ENCODE measurements around the gene RYR1.
"Not testable (repeated sequence)": the region's sequence is repeated elsewhere in the genome, so short reads cannot be mapped to it uniquely, and the experiment has no call there.

The RYR1 gene

GRCh38 chr19:38401148-38401547 lies 32.3 kb upstream of the RYR1 start:
- Histone ChIP-seq H3K79me2 (ENCODE audit: control insufficient read depth, insufficient read depth, low read length, unreplicated experiment) (no peaks in the 10 kb centered on the region), H3K36me3 (ENCODE audit: insufficient read depth, low read length) (no peaks in the 10 kb centered on the region), H2AFZ (ENCODE audit: low read length, unreplicated experiment) (no peak overlapping the region), H3K27me3 (ENCODE audit: insufficient read depth, low read length) (no peaks in the 10 kb centered on the region), H3K4me3 (ENCODE audit: low read depth, low read length) (no peak overlapping the region), H3K27ac (ENCODE audit: low read depth, low read length) (no peak overlapping the region), H3K4me1 (ENCODE audit: control insufficient read depth, insufficient read depth, low read length, unreplicated experiment) (no peaks in the 10 kb centered on the region)

GRCh38 chr19:38402623-38402966 lies 30.9 kb upstream of the RYR1 start:
- H3K4me3 ChIP-seq (ENCODE audit: low read depth, low read length) = peak overlapping the region; percentile 73
- H3K4me1 ChIP-seq (ENCODE audit: control insufficient read depth, insufficient read depth, low read length, unreplicated experiment) = no peaks in the 10 kb centered on the region
- H3K79me2 ChIP-seq (ENCODE audit: control insufficient read depth, insufficient read depth, low read length, unreplicated experiment) = no peaks in the 10 kb centered on the region
- H3K27me3 ChIP-seq (ENCODE audit: insufficient read depth, low read length) = no peaks in the 10 kb centered on the region
- no peak overlapping the region for H3K27ac ChIP-seq (ENCODE audit: low read depth, low read length)
- no peaks in the 10 kb centered on the region for H3K36me3 ChIP-seq (ENCODE audit: insufficient read depth, low read length)
- H2AFZ ChIP-seq (ENCODE audit: low read length, unreplicated experiment) = peak overlapping the region; percentile 50

GRCh38 chr19:38402967-38403674 lies 30.4 kb upstream of the RYR1 start, which contains the start of gene FAM98C:
Gene FAM98C (plus strand): TSS chr19:38403093. CDS start chr19:38403154, 61 bp downstream.
- no peaks in the 10 kb centered on the region for H3K79me2 ChIP-seq (ENCODE audit: control insufficient read depth, insufficient read depth, low read length, unreplicated experiment)
- H3K36me3 ChIP-seq (ENCODE audit: insufficient read depth, low read length) = no peaks in the 10 kb centered on the region
- H3K4me1 ChIP-seq (ENCODE audit: control insufficient read depth, insufficient read depth, low read length, unreplicated experiment) = no peaks in the 10 kb centered on the region
- peak within 1 kb of the TSS; percentile 85 for H2AFZ ChIP-seq (ENCODE audit: low read length, unreplicated experiment)
- peak within 1 kb of the TSS; percentile 82 for H3K4me3 ChIP-seq (ENCODE audit: low read depth, low read length)
- H3K27ac ChIP-seq (ENCODE audit: low read depth, low read length) = no peak within 1 kb of the TSS
- H3K27me3 ChIP-seq (ENCODE audit: insufficient read depth, low read length) = no peaks in the 10 kb centered on the region

GRCh38 chr19:38404858-38405257 lies 28.6 kb upstream of the RYR1 start:
- no peak overlapping the region for H2AFZ ChIP-seq (ENCODE audit: low read length, unreplicated experiment)

GRCh38 chr19:38405276-38405675 lies 28.2 kb upstream of the RYR1 start:
- H3K79me2 ChIP-seq (ENCODE audit: control insufficient read depth, insufficient read depth, low read length, unreplicated experiment) = no peaks in the 10 kb centered on the region
- H3K4me3 ChIP-seq (ENCODE audit: low read depth, low read length) = no peak overlapping the region
- H2AFZ ChIP-seq (ENCODE audit: low read length, unreplicated experiment) = no peak overlapping the region
- H3K4me1 ChIP-seq (ENCODE audit: control insufficient read depth, insufficient read depth, low read length, unreplicated experiment) = no peaks in the 10 kb centered on the region
- no peaks in the 10 kb centered on the region for H3K27me3 ChIP-seq (ENCODE audit: insufficient read depth, low read length)
- no peaks in the 10 kb centered on the region for H3K36me3 ChIP-seq (ENCODE audit: insufficient read depth, low read length)
- no peak overlapping the region for H3K27ac ChIP-seq (ENCODE audit: low read depth, low read length)

More at GRCh38 chr19:38404858-38405257, 28.6 kb upstream of the RYR1 start:
- Histone ChIP-seq H3K36me3 (ENCODE audit: insufficient read depth, low read length) (no peaks in the 10 kb centered on the region), H3K79me2 (ENCODE audit: control insufficient read depth, insufficient read depth, low read length, unreplicated experiment) (no peaks in the 10 kb centered on the region), H3K27ac (ENCODE audit: low read depth, low read length) (no peak overlapping the region), H3K4me1 (ENCODE audit: control insufficient read depth, insufficient read depth, low read length, unreplicated experiment) (no peaks in the 10 kb centered on the region), H3K27me3 (ENCODE audit: insufficient read depth, low read length) (no peaks in the 10 kb centered on the region), H3K4me3 (ENCODE audit: low read depth, low read length) (no peak overlapping the region)

- Histone ChIP-seq H3K4me3 (ENCODE audit: low read depth, low read length) (no peak overlapping the region), H2AFZ (ENCODE audit: low read length, unreplicated experiment) (no peak overlapping the region), H3K79me2 (ENCODE audit: control insufficient read depth, insufficient read depth, low read length, unreplicated experiment) (no peaks in the 10 kb centered on the region), H3K36me3 (ENCODE audit: insufficient read depth, low read length) (no peaks in the 10 kb centered on the region), H3K4me1 (ENCODE audit: control insufficient read depth, insufficient read depth, low read length, unreplicated experiment) (no peaks in the 10 kb centered on the region), H3K27ac (ENCODE audit: low read depth, low read length) (no peak overlapping the region), H3K27me3 (ENCODE audit: insufficient read depth, low read length) (no peaks in the 10 kb centered on the region)
Observed at GRCh38 chr19:38409631-38410133, 23.8 kb upstream of the RYR1 start.

- H3K27ac ChIP-seq (ENCODE audit: low read depth, low read length); H3K4me3 ChIP-seq (ENCODE audit: low read depth, low read length); H3K4me1 ChIP-seq (ENCODE audit: control insufficient read depth, insufficient read depth, low read length, unreplicated experiment); H3K79me2 ChIP-seq (ENCODE audit: control insufficient read depth, insufficient read depth, low read length, unreplicated experiment); H3K36me3 ChIP-seq (ENCODE audit: insufficient read depth, low read length); H2AFZ ChIP-seq (ENCODE audit: low read length, unreplicated experiment); H3K27me3 ChIP-seq (ENCODE audit: insufficient read depth, low read length): not testable (repeated sequence)
Observed at GRCh38 chr19:38410407-38410806, 23.1 kb upstream of the RYR1 start.

- no peak overlapping the region for H3K27ac ChIP-seq (ENCODE audit: low read depth, low read length)
- H3K4me3 ChIP-seq (ENCODE audit: low read depth, low read length) = no peak overlapping the region
- no peaks in the 10 kb centered on the region for H3K27me3 ChIP-seq (ENCODE audit: insufficient read depth, low read length)
- no peaks in the 10 kb centered on the region for H3K4me1 ChIP-seq (ENCODE audit: control insufficient read depth, insufficient read depth, low read length, unreplicated experiment)
- no peaks in the 10 kb centered on the region for H3K36me3 ChIP-seq (ENCODE audit: insufficient read depth, low read length)
- H2AFZ ChIP-seq (ENCODE audit: low read length, unreplicated experiment) = no peak overlapping the region
- no peaks in the 10 kb centered on the region for H3K79me2 ChIP-seq (ENCODE audit: control insufficient read depth, insufficient read depth, low read length, unreplicated experiment)
Observed at GRCh38 chr19:38411041-38411712, 22.3 kb upstream of the RYR1 start.

- H3K4me3 ChIP-seq (ENCODE audit: low read depth, low read length); H3K4me1 ChIP-seq (ENCODE audit: control insufficient read depth, insufficient read depth, low read length, unreplicated experiment); H3K27me3 ChIP-seq (ENCODE audit: insufficient read depth, low read length); H2AFZ ChIP-seq (ENCODE audit: low read length, unreplicated experiment); H3K36me3 ChIP-seq (ENCODE audit: insufficient read depth, low read length); H3K27ac ChIP-seq (ENCODE audit: low read depth, low read length); H3K79me2 ChIP-seq (ENCODE audit: control insufficient read depth, insufficient read depth, low read length, unreplicated experiment): not testable (repeated sequence)
Observed at GRCh38 chr19:38411898-38412297, 21.6 kb upstream of the RYR1 start.

- Histone ChIP-seq H3K36me3 (ENCODE audit: insufficient read depth, low read length) (no peaks in the 10 kb centered on the region), H2AFZ (ENCODE audit: low read length, unreplicated experiment) (no peak overlapping the region), H3K27me3 (ENCODE audit: insufficient read depth, low read length) (no peaks in the 10 kb centered on the region), H3K4me1 (ENCODE audit: control insufficient read depth, insufficient read depth, low read length, unreplicated experiment) (no peaks in the 10 kb centered on the region), H3K79me2 (ENCODE audit: control insufficient read depth, insufficient read depth, low read length, unreplicated experiment) (no peaks in the 10 kb centered on the region), H3K4me3 (ENCODE audit: low read depth, low read length) (no peak overlapping the region), H3K27ac (ENCODE audit: low read depth, low read length) (no peak overlapping the region)
Observed at GRCh38 chr19:38412491-38412890, 21.0 kb upstream of the RYR1 start.

- no peaks in the 10 kb centered on the region for H3K36me3 ChIP-seq (ENCODE audit: insufficient read depth, low read length)
- no peaks in the 10 kb centered on the region for H3K79me2 ChIP-seq (ENCODE audit: control insufficient read depth, insufficient read depth, low read length, unreplicated experiment)
- no peaks in the 10 kb centered on the region for H3K4me1 ChIP-seq (ENCODE audit: control insufficient read depth, insufficient read depth, low read length, unreplicated experiment)
Observed at GRCh38 chr19:38412961-38413360, 20.5 kb upstream of the RYR1 start.

More at GRCh38 chr19:38412961-38413360, 20.5 kb upstream of the RYR1 start:
- H3K27me3 ChIP-seq (ENCODE audit: insufficient read depth, low read length) = peaks cover under 1% of the 10 kb centered on the region; the same call in 1 of the 2 replicates
- no peak overlapping the region for H2AFZ ChIP-seq (ENCODE audit: low read length, unreplicated experiment)
- no peak overlapping the region for H3K27ac ChIP-seq (ENCODE audit: low read depth, low read length)
- H3K4me3 ChIP-seq (ENCODE audit: low read depth, low read length) = no peak overlapping the region

Data from ACC112 (cell line).